A549 (cell line): Measurements from ENCODE around the gene KRTAP5-5.

Experiments
- GATA3 ChIP-seq: IDR thresholded peaks from 2 replicates; pipeline ENCODE4 v1.6.1; 2012; ENCODE audit warnings: borderline replicate concordance
- PHF8 ChIP-seq: fragments of 200-600 bp; sonication (generic); IDR thresholded peaks from 2 replicates; pipeline ENCODE4 v1.6.1; 2016; ENCODE audit warnings: low read depth, mild to moderate bottlenecking, antibody characterized with exemption, moderate library complexity, borderline replicate concordance
- POLR2A ChIP-seq: IDR thresholded peaks from 2 replicates; pipeline ENCODE4 v1.6.1; 2012; ENCODE audit warnings: mild to moderate bottlenecking, low read length
- RCOR1 ChIP-seq: fragments of 150-350 bp; IDR thresholded peaks from 2 replicates; pipeline ENCODE4 v1.6.1; 2014; ENCODE audit warnings: antibody characterized with exemption, low read length, low read depth
- TF ChIP-seq, protein P1 (sequence below): IDR thresholded peaks from 2 replicates; pipeline ENCODE4 v1.6.1; 2012
- TF ChIP-seq, protein P2 (sequence below): fragments of 200-600 bp; sonication (generic); IDR thresholded peaks from 2 replicates; pipeline ENCODE4 v1.6.1; 2016; ENCODE audit warnings: antibody characterized with exemption, mild to moderate bottlenecking, moderate library complexity
- TF ChIP-seq, protein P3 (sequence below): fragments of >200 bp; sonication (Bioruptor Twin); formaldehyde crosslinking; IDR thresholded peaks from 3 replicates; pipeline ENCODE4 v1.5.1; 2016
- TF ChIP-seq, protein P4 (sequence below): IDR thresholded peaks from 2 replicates; pipeline ENCODE4 v1.6.1; 2012

DNA sequence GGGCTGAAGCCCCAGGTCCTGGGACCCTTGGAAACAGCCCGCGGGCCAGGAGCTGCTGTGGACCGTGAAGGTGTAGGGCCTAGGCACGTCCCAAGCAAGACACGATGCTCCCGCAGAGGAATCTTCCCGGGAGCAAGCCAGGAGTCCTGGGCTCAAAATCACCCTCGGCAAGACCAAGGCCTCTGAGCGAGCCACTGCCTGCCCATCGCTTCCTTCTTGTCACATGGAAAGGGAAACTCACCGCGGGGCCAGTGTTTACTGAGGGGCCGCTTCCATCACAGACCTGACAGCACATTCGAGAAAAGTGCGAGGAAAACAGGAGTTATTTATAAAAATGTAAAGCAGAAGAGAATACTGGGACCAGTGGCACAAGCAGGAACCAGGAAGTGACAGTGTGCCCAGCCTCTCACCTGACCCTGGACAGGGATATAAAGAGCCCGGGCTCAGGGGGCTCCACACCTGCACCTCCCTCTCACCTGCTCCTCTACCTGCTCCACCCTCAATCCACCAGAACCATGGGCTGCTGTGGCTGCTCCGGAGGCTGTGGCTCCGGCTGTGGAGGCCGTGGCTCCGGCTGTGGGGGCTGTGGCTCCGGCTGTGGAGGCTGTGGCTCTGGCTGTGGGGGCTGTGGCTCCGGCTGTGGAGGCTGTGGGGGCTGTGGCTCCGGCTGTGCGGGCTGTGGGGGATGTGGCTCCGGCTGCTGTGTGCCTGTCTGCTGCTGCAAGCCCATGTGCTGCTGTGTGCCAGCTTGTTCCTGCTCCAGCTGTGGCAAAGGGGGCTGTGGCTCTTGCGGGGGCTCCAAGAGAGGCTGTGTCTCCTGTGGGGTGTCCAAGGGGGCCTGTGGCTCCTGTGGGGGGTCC is at the start of gene KRTAP5-5:
- TF ChIP-seq RCOR1 (no peak), PHF8 (no peak), POLR2A (no peak), GATA3 (no peak)
- TF ChIP-seq, protein P1, sequence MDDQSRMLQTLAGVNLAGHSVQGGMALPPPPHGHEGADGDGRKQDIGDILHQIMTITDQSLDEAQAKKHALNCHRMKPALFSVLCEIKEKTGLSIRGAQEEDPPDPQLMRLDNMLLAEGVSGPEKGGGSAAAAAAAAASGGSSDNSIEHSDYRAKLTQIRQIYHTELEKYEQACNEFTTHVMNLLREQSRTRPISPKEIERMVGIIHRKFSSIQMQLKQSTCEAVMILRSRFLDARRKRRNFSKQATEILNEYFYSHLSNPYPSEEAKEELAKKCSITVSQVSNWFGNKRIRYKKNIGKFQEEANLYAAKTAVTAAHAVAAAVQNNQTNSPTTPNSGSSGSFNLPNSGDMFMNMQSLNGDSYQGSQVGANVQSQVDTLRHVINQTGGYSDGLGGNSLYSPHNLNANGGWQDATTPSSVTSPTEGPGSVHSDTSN, result no peak
- TF ChIP-seq, protein P2, sequence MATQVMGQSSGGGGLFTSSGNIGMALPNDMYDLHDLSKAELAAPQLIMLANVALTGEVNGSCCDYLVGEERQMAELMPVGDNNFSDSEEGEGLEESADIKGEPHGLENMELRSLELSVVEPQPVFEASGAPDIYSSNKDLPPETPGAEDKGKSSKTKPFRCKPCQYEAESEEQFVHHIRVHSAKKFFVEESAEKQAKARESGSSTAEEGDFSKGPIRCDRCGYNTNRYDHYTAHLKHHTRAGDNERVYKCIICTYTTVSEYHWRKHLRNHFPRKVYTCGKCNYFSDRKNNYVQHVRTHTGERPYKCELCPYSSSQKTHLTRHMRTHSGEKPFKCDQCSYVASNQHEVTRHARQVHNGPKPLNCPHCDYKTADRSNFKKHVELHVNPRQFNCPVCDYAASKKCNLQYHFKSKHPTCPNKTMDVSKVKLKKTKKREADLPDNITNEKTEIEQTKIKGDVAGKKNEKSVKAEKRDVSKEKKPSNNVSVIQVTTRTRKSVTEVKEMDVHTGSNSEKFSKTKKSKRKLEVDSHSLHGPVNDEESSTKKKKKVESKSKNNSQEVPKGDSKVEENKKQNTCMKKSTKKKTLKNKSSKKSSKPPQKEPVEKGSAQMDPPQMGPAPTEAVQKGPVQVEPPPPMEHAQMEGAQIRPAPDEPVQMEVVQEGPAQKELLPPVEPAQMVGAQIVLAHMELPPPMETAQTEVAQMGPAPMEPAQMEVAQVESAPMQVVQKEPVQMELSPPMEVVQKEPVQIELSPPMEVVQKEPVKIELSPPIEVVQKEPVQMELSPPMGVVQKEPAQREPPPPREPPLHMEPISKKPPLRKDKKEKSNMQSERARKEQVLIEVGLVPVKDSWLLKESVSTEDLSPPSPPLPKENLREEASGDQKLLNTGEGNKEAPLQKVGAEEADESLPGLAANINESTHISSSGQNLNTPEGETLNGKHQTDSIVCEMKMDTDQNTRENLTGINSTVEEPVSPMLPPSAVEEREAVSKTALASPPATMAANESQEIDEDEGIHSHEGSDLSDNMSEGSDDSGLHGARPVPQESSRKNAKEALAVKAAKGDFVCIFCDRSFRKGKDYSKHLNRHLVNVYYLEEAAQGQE, result no peak
- TF ChIP-seq, protein P3, sequence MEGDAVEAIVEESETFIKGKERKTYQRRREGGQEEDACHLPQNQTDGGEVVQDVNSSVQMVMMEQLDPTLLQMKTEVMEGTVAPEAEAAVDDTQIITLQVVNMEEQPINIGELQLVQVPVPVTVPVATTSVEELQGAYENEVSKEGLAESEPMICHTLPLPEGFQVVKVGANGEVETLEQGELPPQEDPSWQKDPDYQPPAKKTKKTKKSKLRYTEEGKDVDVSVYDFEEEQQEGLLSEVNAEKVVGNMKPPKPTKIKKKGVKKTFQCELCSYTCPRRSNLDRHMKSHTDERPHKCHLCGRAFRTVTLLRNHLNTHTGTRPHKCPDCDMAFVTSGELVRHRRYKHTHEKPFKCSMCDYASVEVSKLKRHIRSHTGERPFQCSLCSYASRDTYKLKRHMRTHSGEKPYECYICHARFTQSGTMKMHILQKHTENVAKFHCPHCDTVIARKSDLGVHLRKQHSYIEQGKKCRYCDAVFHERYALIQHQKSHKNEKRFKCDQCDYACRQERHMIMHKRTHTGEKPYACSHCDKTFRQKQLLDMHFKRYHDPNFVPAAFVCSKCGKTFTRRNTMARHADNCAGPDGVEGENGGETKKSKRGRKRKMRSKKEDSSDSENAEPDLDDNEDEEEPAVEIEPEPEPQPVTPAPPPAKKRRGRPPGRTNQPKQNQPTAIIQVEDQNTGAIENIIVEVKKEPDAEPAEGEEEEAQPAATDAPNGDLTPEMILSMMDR, result no peak
- TF ChIP-seq, protein P4, sequence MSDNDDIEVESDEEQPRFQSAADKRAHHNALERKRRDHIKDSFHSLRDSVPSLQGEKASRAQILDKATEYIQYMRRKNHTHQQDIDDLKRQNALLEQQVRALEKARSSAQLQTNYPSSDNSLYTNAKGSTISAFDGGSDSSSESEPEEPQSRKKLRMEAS, result no peak
